GM19193 (cell line): Measurements from ENCODE around the gene JPH3.

Experiments
- POLR2A ChIP-seq: IDR thresholded peaks from 4 replicates; pipeline ENCODE4 v1.6.1; 2011; ENCODE audit not compliant: insufficient read depth, insufficient read length; ENCODE audit errors: extremely low read depth

Gene JPH3

DNA sequence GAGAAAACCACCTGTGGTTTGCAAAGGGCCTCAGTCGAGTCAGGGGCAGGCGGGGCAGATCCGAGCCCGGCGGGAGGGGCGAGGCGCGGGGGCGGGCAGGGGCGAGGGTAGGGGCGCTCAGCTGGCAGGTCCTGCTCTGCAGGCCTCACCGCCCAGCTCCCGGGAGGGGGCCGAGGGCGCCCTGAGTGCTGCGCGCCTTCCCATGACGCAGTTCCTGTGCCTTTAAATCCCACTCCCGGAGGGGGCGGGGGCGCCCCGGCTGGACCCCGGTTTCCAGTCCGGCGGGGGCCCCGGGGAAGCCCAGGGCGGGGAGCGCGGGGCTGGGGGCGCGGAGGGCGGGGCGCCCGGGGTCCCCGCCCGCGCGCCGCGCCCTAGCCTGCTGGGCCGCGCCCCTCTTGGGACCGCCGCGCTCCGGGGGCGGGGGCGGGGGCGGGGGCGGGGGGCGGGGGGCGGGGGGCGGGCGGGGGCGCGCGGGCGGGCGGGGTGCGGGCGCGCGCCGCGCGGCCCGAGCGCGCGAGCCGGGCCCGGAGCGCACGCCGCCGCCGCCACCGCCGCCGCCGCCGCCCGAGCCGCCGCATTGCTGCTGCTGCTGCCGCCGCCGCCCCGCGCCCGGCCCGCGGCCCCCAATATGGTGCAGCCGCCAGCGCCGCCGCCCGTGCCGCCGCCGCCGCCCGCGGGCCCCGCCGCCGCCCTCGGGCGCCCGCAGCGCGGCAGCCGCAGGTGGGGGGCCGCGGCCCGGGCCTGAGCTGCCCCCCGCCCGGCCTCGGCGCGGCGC lies at the start of gene JPH3:
Gene JPH3, plus strand, starts transcription at position 508 of the 775 bp plus-strand sequence. CDS start 639 bp downstream, outside the sequence.
- TF ChIP-seq POLR2A = no peak

DNA sequence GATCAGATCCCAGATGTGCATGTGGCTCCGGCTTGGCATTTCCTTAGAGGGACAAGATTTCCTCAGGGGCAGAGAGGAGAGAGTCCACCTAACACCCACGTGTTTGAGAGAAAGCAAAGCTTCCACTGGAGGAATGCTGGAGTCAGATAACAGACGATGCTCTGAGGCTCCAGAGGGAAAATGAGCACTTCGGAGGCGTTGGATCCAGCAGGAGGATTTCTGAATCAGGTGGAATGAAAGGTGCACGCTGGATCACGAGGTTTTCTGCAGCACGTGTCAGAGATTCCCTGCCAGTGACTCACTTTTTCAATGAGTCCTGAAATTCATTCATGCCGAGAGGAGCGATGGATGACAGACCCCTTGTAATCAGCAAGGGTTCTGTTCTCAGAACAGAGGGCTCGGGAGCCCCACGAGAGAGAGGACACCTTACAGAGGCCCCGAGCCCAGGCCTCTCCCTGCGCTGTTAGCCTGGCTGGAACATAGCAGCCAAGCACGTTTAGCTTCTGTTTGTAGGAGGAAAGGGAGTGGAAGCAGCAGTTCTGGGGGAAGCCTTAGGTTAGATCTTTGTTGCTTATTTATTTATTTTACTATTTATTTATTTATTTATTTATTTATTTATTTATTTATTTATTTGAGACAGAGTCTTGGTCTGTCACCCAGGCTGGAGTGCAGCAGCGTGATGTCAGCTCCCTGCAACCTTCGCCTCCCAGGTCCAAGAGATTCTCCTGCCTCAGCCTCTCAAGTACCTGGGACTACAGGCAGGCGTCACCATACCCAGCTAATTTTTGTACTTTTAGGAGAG lies 49.3 kb upstream of the JPH3 start:
- TF ChIP-seq POLR2A = no peak

DNA sequence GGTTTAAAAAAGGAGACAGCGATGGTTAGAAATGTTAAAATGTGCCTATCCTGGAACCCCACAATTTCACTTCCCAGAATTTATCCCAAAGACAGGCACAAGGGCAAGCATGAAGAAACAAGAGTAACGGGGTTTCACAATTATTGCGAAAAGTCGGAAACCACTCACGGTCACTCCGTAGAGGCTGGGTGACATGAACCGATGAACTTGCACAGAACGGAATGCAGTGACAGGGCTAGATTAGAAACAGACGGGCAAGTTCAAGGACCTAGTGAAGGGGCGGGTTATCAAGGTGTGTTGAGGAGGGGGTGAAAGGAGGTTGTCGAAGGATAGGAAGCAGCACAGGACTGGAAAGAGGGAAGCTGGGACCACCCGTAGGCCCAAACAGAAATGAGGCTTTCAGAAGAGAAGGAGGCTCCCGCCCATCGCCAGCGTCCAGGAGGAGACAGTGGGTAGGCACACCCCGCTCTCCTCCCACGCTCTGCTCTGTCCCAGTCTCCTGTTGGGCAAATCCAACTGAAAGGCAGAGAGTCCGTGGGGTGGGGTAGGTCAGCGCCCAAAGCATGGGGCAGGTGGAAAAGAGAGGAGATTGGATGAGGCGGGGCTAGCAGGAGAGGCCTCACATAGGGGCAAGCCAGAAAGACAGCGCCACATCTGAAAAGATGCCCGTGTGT lies 47.4 kb upstream of the JPH3 start:
- no peak for TF ChIP-seq POLR2A

GRCh38 chr16:87555647-87556046 lies 46.7 kb upstream of the JPH3 start:
- no peak for TF ChIP-seq POLR2A

DNA sequence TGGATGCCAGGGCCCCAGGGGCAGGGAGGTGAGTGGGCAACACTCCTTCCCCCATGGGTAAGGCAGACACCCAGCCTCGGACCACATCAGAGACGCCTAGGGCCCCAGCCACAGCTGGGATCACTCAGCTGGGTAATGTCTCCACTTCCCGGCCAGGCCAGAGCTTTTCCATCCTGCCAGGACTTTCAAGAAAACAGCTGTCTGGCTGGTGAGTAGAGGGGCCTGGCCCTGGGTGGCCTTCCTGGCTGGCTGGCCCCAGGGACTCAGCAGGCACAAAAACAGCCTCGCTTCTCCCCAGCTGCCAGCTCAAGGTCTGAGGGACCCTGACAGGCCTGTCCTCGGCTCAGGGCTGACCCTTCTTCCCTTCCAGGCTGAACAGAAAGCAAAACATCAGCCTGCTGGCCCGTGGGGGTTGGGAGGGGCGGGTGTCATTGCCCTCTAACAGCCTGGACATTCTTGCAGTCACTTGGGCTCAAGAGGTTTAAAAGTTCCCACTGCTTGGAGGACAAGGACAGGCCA lies 45.3 kb upstream of the JPH3 start:
- TF ChIP-seq POLR2A = no peak

DNA sequence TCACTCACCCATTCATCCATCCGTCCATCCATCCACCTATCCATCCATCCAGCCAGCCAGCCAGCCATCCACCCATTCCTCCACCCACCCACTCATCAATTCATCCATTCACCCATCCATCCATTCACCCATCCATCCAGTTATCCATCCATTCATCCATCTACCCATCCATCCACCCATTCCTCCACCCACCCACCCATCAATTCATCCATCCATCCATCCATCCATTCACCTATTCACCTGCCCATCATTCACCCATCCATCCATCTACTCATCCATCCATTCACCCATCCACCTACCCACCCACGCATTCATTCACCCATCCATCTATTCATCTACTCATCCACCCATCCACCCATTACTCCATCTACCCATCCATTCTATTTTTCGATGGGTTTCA lies 43.6 kb upstream of the JPH3 start:
- TF ChIP-seq POLR2A = no peak

DNA sequence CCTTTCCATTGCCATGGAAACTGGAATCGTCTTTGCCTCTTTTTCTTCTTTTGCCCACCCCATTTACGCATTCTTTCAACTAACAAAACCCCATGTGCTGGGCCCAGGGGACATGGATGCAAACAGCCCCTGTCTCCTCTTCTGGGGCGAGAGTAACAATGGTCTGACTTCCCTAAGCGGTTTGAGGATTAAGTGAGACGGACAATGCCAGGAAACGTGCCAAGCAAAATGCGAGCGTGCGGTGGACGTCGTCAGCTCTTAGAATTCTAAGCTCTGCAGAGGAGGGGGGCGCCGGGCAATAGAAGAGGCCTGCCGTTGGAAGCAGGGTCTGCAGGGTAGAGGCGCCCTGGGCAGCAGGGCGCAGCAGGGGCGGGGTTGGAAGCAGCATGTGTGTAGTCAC lies 42.4 kb upstream of the JPH3 start:
- TF ChIP-seq POLR2A = no peak

GRCh38 chr16:87560428-87561199 lies 41.7 kb upstream of the JPH3 start:
- no peak for TF ChIP-seq POLR2A

GRCh38 chr16:87561200-87562105 lies 40.9 kb upstream of the JPH3 start:
- TF ChIP-seq POLR2A = no peak

- no peak for TF ChIP-seq POLR2A
These were observed 40.1 kb upstream of the JPH3 start for GRCh38 chr16:87562201-87562600.

- TF ChIP-seq POLR2A = no peak
These were observed 39.3 kb upstream of the JPH3 start for GRCh38 chr16:87563022-87563421.

GRCh38 chr16:87563714-87564523 lies 38.4 kb upstream of the JPH3 start:
- TF ChIP-seq POLR2A = no peak

- no peak for TF ChIP-seq POLR2A
These were observed 37.9 kb upstream of the JPH3 start for GRCh38 chr16:87564524-87564778.
